C4-2B (cell line): Measurements from ENCODE around the gene MPP2.

Source experiments
- CTCF ChIP-seq: fragments of 450-650 bp; conservative IDR thresholded peaks from 2 replicates; pipeline ENCODE4 v1.5.1; 2017; ENCODE audit warnings: mild to moderate bottlenecking
- ZFX ChIP-seq: fragments of 450-650 bp; IDR thresholded peaks from 2 replicates; pipeline ENCODE4 v1.6.1; 2017

DNA sequence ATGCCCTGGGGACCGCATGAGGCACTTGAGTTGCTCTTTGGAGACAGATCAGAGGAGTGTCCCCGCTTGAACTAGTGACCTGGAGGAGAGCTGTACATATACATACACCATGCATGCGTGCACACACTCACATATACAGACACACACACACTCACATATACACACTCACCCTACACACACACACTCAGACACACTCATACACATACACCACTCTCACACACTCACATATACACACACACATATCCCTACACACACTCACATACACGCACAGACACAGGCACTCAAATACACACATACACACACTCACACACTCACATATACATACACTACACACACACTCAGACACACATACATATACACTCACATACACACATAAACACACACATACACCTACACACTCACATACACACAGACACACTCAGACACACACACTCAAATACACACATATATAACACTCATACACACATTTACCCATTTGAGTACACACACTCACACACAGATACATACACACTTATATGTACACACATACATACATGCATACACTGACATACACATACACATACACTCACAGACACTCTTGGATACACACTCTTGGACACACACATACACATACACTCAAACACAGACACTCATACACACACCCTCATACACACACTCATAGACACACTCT lies 5.4 kb upstream of the MPP2 start:
- TF ChIP-seq CTCF (no peak), ZFX (no peak)
